Left colon (tissue), 2 donors: ENCODE data around the gene PAPPA. TPM values are rescaled to one million over a fixed set of nuclear protein-coding genes. Genes with fewer than 3 reads are reported as not detected.

ENCODE experiments used
- ATAC-seq: fragments of 200-7000 bp; cut with Tn5 transposase; one replicate; pipeline ENCODE4 v1.9.1; 2020; ENCODE audit warnings: mild to moderate bottlenecking, moderate library complexity
- DNase-seq, 2 donors: peaks; one replicate each; pipeline ENCODE4 v3.0.0-alpha.2; 2020
- intact Hi-C, 2 donors: fragments of 100-400 bp; cut with DNase I in 1 of 2; cut with micrococcal nuclease in 1 of 2; formaldehyde crosslinking; loops; one replicate each; pipeline versions ENCODE4 v1.11.2 to v1.14.0; 2022; cut with DNase I, micrococcal nuclease
- total RNA-seq, 2 donors: library from RNA; stranded (reverse); fragmentation: NEBNext Ultra II Directional; extraction: Animal tissue kit (Norgen Biotek cat#: 25700); gene quantifications; one replicate each; pipeline ENCODE4 v1.2.1, GENCODE V29; 2021
- donor health status: DM: no; HTN: no; CAD: no.
- donor health status: DM: yes; HTN: yes; CAD: no.

The PAPPA gene
- total RNA-seq, 2 donors from 2014 or later = 0.82 to 1.6 TPM

GRCh38 chr9:116383936-116384335 is 230.3 kb downstream of the PAPPA start:
- DNase-seq (no peak), ATAC-seq (no peak)
- intact Hi-C loops = no loop called here

- DNase-seq (no peak), ATAC-seq (no peak)
- intact Hi-C loops = no loop called here
Observed at GRCh38 chr9:116387934-116388698, 234.5 kb downstream of the PAPPA start.

DNA sequence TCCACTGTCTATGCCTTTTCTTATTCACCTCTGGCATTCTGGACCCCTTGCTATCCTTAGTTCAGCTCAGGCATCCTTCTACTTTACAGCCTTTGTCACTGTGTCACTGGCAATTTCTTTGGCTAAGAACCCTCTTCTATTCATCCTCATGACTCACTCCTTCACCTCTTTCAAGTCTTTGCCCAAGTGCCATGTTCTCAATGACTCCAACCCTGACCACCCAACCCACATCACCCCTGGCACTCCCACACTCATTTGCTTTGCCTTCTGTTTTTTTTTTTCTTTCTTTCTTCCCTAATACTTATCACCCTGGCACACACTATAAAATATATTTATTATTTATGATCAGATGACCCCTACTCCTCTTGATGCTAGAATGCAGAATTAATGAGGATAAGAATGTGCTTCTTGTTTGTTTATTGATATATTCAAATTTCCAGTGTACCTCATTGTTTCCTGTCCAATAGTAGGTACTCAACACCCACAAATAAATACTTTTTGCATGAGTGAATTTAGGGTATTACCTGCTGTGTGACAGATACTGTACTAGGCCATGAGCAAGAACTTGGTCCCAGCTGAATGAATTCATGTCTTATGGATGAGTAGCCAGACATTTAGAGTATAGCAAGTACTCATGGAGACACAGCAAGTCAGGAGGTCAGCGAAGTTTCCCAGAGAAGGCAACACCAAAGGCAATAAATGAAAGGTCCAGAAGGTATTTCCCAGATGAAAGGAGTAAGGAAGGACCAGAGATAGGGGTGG is 236.1 kb downstream of the PAPPA start:
- DNase-seq (no peak), ATAC-seq (no peak)
- intact Hi-C loops = no loop called here

DNA sequence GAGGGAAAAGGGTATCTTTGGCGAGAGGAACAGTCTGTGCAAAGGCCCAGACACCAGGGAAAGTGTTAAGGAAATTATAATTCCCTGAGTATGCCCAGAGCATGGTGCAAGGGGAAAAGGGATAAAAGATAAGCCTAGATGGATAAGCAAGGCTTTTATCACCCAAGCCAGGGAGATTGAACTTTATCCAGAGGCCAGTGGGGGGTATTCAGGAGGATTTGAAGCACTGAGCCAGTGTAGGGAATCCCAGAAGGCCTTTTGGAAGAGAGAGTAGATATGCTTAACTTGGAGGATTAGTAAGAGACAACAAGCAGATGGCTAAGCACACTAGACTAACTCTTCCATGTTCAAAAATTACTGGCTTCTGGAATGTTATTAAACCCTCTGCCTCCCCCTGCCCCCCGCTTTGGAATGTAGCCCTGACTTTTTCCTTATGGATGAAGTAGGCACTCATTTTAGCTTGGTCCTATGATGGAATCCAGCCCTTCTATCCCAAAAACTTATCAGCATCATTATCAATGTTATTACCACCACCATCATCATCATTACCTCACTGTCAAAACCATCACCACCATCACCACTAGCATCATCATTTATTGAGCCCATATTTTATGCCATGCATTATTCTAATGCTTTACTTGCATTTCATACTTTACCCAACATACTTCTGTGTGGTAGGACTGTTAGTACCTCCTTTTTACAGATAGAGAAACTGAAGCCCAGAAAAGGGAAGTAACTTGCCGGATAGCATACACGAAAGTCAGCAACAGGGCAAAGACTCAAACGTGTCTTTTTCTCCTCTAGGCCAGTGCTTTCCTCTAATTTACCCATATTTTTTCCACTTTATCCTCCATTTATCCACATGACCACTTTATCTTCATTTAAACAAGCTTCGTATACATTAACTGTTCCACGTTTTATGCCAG is 237.0 kb downstream of the PAPPA start:
- intact Hi-C loops = no loop called here
- no peak for ATAC-seq
- no peak for DNase-seq

- DNase-seq (no peak), ATAC-seq (no peak)
- intact Hi-C loops = no loop called here
Observed at GRCh38 chr9:116391306-116391900, 237.8 kb downstream of the PAPPA start.

DNA sequence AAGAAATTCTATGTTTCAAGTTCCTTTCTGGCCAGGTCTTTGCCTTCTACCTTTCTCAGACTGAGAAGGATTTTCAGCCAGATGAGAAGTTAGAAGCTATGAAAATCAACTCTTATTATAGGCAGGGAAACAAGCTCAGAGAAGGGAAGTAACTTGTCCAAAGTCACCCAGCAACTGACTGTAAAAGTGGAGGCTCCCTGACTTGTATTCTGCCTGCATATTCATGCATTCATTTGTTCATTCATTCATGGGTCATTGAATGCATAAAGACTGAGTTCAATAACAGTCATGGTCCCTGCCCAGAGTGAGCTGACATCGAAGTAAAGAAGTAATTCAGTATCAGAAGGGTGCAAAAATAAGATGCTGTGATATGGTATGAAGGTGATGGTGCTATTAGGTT is 239.6 kb downstream of the PAPPA start:
- ATAC-seq (no peak), DNase-seq (no peak)
- intact Hi-C loops = no loop called here

- no peak for DNase-seq
- intact Hi-C loops = no loop called here
Observed at GRCh38 chr9:116394070-116394469, 240.5 kb downstream of the PAPPA start.

GRCh38 chr9:116394894-116395698 is 241.5 kb downstream of the PAPPA start:
- ATAC-seq (no peak), DNase-seq (no peak)
- intact Hi-C loops = no loop called here

More at GRCh38 chr9:116394070-116394469, 240.5 kb downstream of the PAPPA start:
- no peak for ATAC-seq

GRCh38 chr9:116395699-116396037 is 242.1 kb downstream of the PAPPA start:
- DNase-seq (no peak), ATAC-seq (no peak)
- intact Hi-C loops = no loop called here

GRCh38 chr9:116403171-116403570 is 249.6 kb downstream of the PAPPA start:
- DNase-seq (no peak), ATAC-seq (no peak)
- intact Hi-C loops = no loop called here

DNA sequence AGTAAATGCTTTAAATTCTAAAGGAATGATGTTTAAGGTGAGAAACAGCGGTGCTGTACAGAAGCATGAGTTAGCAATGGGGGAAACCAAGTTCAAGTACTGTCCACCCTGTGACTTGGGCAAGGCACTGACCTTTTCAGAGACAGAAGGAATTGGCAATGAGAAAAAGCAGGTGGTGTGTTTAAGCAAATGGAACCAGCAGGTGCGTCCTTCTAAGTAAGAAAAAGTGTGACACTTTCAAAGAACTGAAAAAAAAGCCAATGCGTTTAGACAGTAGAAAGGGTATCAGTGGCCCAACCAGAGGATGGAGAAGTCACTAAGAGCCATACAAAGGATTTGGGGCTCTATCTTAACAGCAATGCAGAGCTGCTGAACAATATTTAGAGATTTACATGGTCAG is 250.6 kb downstream of the PAPPA start:
- DNase-seq (no peak), ATAC-seq (no peak)
- intact Hi-C loops = no loop called here

GRCh38 chr9:116405321-116405720 is 251.7 kb downstream of the PAPPA start:
- no peak for ATAC-seq
- intact Hi-C loops = no loop called here
- DNase-seq = no peak

DNA sequence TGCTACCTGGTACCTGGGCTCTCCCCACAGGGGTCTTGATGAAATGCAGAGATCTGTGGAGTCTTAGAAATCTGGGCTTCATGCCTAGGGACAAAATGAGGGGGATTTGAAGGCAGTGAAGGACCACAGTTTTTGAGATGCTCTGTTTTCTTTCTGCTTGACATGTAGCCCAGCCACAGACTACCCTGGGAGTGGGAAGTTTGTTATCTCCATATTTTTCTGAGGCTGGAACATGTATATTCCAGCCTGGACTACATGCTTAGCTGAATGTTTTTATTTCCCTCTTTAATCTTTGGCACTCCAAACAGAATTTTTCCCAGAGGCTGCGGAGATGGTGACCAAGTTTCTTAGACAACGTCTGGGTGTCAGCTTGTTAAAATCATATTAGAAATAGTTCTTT is 252.9 kb downstream of the PAPPA start:
- no peak for ATAC-seq
- no peak for DNase-seq
- intact Hi-C loops = no loop called here

- no peak for ATAC-seq
Observed at GRCh38 chr9:116409129-116409528, 255.5 kb downstream of the PAPPA start.

GRCh38 chr9:116409638-116410037 is 256.0 kb downstream of the PAPPA start:
- ATAC-seq (no peak), DNase-seq (no peak)
- intact Hi-C loops = no loop called here

More at GRCh38 chr9:116409129-116409528, 255.5 kb downstream of the PAPPA start:
- intact Hi-C loops = no loop called here
- no peak for DNase-seq

GRCh38 chr9:116411506-116411905 is 257.9 kb downstream of the PAPPA start:
- intact Hi-C loops = no loop called here

GRCh38 chr9:116414374-116414773 is 260.8 kb downstream of the PAPPA start:
- intact Hi-C loops = no loop called here
- no peak for ATAC-seq
- no peak for DNase-seq

More at GRCh38 chr9:116411506-116411905, 257.9 kb downstream of the PAPPA start:
- ATAC-seq (no peak), DNase-seq (no peak)

DNA sequence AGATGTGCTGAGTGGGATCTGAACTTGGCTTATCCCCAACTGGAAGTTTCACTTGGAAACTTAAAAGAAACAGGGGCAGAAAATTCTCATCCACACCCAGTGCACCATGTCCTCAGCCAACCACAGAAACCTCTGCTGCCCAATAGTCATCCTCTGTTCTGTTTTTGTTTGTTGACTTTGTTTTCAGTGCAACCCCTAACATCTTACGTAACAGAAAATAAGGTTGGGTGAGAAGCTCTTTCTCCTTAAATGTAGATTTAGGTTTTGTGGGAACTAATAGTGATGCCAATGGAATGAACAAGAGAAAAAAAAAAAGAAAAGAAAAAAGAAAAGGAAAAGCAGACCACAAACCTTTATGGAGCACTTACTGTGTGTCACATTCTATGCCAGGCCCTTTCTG is 262.8 kb downstream of the PAPPA start:
- intact Hi-C loops = no loop called here
- ATAC-seq (no peak), DNase-seq (no peak)
